Astrocyte (in vitro differentiated cells and primary cell): ENCODE results near the gene MLST8. TPM values are rescaled to one million over a fixed set of nuclear protein-coding genes. Genes with fewer than 3 reads are reported as not detected.

ENCODE experiments used
- DNase-seq: peaks from one replicate; pipeline ENCODE4 v3.0.0-alpha.2; 2010; ENCODE audit warnings: low read depth
- FAIRE-seq: peaks from 2 replicates; lab custom pipeline; 2011; peaks lifted over from hg19 to GRCh38; lab: Jason Lieb, UNC
- H2AFZ ChIP-seq: 2 replicates; pipeline ENCODE4 v1.6.0; 2012; ENCODE audit warnings: low read depth, low read length, inconsistent platforms
- H3K27ac ChIP-seq: 2 replicates; pipeline ENCODE4 v1.5.1; 2011; ENCODE audit warnings: low read depth, low read length, inconsistent platforms
- H3K27me3 ChIP-seq: 2 replicates; pipeline ENCODE4 v1.6.0; 2011; ENCODE audit warnings: low read length, inconsistent platforms; ENCODE audit not compliant: insufficient read depth
- H3K36me3 ChIP-seq: 2 replicates; pipeline ENCODE4 v1.5.1; 2011; ENCODE audit warnings: low read length, inconsistent platforms; ENCODE audit not compliant: insufficient read depth
- H3K4me1 ChIP-seq: 2 replicates; pipeline ENCODE4 v1.5.1; 2011; ENCODE audit warnings: low read length, inconsistent platforms; ENCODE audit not compliant: insufficient read depth
- H3K4me2 ChIP-seq: 2 replicates; pipeline ENCODE4 v1.6.0; 2012; ENCODE audit warnings: low read length, inconsistent platforms
- H3K4me3 ChIP-seq: 2 replicates; pipeline ENCODE4 v1.5.1; 2011; ENCODE audit warnings: low read depth, mild to moderate bottlenecking, low read length, inconsistent platforms; ENCODE audit not compliant: insufficient read depth
- H3K79me2 ChIP-seq: 2 replicates; pipeline ENCODE4 v1.6.0; 2012; ENCODE audit warnings: mild to moderate bottlenecking, low read length, inconsistent platforms; ENCODE audit not compliant: insufficient read depth
- H3K9ac ChIP-seq: 2 replicates; pipeline ENCODE4 v1.6.0; 2012; ENCODE audit warnings: mild to moderate bottlenecking, low read length, inconsistent platforms
- H3K9me3 ChIP-seq: 2 replicates; pipeline ENCODE4 v1.5.1; 2012; ENCODE audit warnings: low read depth, mild to moderate bottlenecking, low read length, inconsistent platforms; ENCODE audit not compliant: insufficient read depth
- H4K20me1 ChIP-seq: 2 replicates; pipeline ENCODE4 v1.6.0; 2012; ENCODE audit warnings: low read length, inconsistent platforms; ENCODE audit not compliant: insufficient read depth
- H3K27ac Mint-ChIP-seq: one replicate; pipeline ENCODE4 v1.8.0; 2021; ENCODE audit warnings: mild to moderate bottlenecking, mixed read lengths; ENCODE audit not compliant: unreplicated experiment
- H3K27me3 Mint-ChIP-seq: one replicate; pipeline ENCODE4 v1.8.0; 2021; ENCODE audit warnings: low read depth, mixed read lengths; ENCODE audit not compliant: unreplicated experiment
- H3K36me3 Mint-ChIP-seq: one replicate; pipeline ENCODE4 v1.8.0; 2021; ENCODE audit warnings: low read depth, mixed read lengths; ENCODE audit not compliant: unreplicated experiment
- H3K4me1 Mint-ChIP-seq: one replicate; pipeline ENCODE4 v1.8.0; 2021; ENCODE audit warnings: low read depth, mixed read lengths; ENCODE audit not compliant: unreplicated experiment
- H3K4me3 Mint-ChIP-seq: one replicate; pipeline ENCODE4 v1.8.0; 2021; ENCODE audit warnings: mild to moderate bottlenecking, moderate library complexity, mixed read lengths; ENCODE audit not compliant: unreplicated experiment
- H3K9me3 Mint-ChIP-seq: one replicate; pipeline ENCODE4 v1.8.0; 2021; ENCODE audit warnings: mild to moderate bottlenecking, mixed read lengths; ENCODE audit not compliant: unreplicated experiment
- EZH2 ChIP-seq: IDR thresholded peaks from 2 replicates; pipeline ENCODE4 v1.6.1; 2012; ENCODE audit warnings: mild to moderate bottlenecking, low read length, inconsistent platforms; ENCODE audit not compliant: insufficient read depth
- total RNA-seq: library from RNA; stranded (reverse); gene quantifications from 2 replicates; pipeline ENCODE4 v1.2.1, GENCODE V29; 2021
- TF ChIP-seq, protein P1 (sequence below): IDR thresholded peaks from 2 replicates; pipeline ENCODE4 v1.5.1; 2011; ENCODE audit warnings: low read depth, mild to moderate bottlenecking, inconsistent platforms, low read length, moderate library complexity; ENCODE audit not compliant: insufficient read depth

MLST8 gene
- total RNA-seq, 1 donor from 2014 or later = 34.7 TPM

DNA sequence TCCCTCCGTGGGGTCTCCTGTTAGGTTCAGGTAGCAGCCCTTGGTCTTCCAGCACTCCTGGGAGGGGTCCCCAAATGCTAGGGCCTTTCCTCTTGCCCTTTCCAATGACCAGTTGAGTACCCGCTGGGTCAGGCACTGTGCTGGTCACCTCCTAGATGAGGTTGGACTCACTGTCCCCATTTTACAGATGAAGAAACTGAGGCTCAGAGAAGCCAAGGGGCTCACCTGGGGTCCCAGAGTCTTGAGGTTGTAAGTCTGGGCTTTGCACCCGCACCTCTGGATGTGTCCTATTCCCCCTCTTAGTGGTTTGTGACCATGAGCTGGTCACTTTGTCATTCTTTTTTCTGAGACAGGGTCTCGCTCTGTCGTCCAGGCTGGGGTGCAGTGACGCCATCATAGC is 7.5 kb upstream of the MLST8 start:
- H3K27ac ChIP-seq = no peak overlapping the region
- peak overlapping the region; percentile 55 for H3K4me3 Mint-ChIP-seq
- no peak for TF ChIP-seq EZH2
- TF ChIP-seq, protein P1, sequence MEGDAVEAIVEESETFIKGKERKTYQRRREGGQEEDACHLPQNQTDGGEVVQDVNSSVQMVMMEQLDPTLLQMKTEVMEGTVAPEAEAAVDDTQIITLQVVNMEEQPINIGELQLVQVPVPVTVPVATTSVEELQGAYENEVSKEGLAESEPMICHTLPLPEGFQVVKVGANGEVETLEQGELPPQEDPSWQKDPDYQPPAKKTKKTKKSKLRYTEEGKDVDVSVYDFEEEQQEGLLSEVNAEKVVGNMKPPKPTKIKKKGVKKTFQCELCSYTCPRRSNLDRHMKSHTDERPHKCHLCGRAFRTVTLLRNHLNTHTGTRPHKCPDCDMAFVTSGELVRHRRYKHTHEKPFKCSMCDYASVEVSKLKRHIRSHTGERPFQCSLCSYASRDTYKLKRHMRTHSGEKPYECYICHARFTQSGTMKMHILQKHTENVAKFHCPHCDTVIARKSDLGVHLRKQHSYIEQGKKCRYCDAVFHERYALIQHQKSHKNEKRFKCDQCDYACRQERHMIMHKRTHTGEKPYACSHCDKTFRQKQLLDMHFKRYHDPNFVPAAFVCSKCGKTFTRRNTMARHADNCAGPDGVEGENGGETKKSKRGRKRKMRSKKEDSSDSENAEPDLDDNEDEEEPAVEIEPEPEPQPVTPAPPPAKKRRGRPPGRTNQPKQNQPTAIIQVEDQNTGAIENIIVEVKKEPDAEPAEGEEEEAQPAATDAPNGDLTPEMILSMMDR = no peak
- peaks cover 7% of the 10 kb centered on the region for H3K9me3 Mint-ChIP-seq
- no peaks in the 10 kb centered on the region for H3K4me1 Mint-ChIP-seq
- H3K27ac Mint-ChIP-seq = no peak overlapping the region
- no peaks in the 10 kb centered on the region for H3K36me3 ChIP-seq
- H3K9ac ChIP-seq = no peak overlapping the region
- H3K4me3 ChIP-seq = no peak overlapping the region
- H2AFZ ChIP-seq = no peak overlapping the region
- H3K79me2 ChIP-seq = no peaks in the 10 kb centered on the region
- H3K27me3 ChIP-seq = peaks cover 26% of the 10 kb centered on the region
- peaks cover 45% of the 10 kb centered on the region for H3K27me3 Mint-ChIP-seq
- no peaks in the 10 kb centered on the region for H3K36me3 Mint-ChIP-seq
- H3K9me3 ChIP-seq = no peaks in the 10 kb centered on the region
- FAIRE-seq (no peak), DNase-seq (no peak)
- no peaks in the 10 kb centered on the region for H3K4me1 ChIP-seq
- no peak overlapping the region for H3K4me2 ChIP-seq
- H4K20me1 ChIP-seq = peaks cover 11% of the 10 kb centered on the region

GRCh38 chr16:2198283-2198682 is 7.0 kb upstream of the MLST8 start:
- Histone ChIP-seq H2AFZ (no peak overlapping the region), H3K4me3 (no peak overlapping the region), H3K27ac (no peak overlapping the region), H3K27me3 (peaks cover 26% of the 10 kb centered on the region), H4K20me1 (peaks cover 11% of the 10 kb centered on the region), H3K9me3 (no peaks in the 10 kb centered on the region), H3K36me3 (no peaks in the 10 kb centered on the region), H3K4me1 (no peaks in the 10 kb centered on the region), H3K4me2 (no peak overlapping the region), H3K79me2 (no peaks in the 10 kb centered on the region), H3K9ac (no peak overlapping the region)
- H3K27me3 Mint-ChIP-seq = peaks cover 44% of the 10 kb centered on the region
- FAIRE-seq (no peak), DNase-seq (no peak)
- peak overlapping the region; percentile 55 for H3K4me3 Mint-ChIP-seq
- peaks cover 7% of the 10 kb centered on the region for H3K9me3 Mint-ChIP-seq
- no peak for TF ChIP-seq EZH2
- TF ChIP-seq, protein P1 = no peak
- H3K4me1 Mint-ChIP-seq = no peaks in the 10 kb centered on the region
- no peaks in the 10 kb centered on the region for H3K36me3 Mint-ChIP-seq
- H3K27ac Mint-ChIP-seq = no peak overlapping the region

DNA sequence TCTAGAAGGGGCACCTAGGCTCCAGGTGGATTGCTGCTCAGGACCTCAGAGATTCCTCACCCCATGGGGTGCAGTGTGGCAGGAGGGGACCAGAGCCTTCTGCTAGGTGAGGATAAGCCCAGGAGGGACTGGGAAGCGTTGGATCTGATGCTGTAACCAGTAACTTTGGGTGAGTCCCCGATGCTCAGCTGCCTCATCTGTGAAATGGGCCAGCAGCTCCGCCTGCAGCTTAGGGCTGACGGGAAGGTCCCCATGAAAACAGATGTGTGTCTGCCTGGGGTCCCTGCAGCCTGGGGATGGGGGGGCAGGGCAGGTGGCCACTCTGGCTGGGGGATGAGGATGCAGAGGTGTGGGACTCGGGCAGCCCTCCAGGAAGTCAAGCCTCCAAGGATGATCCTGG is 6.2 kb upstream of the MLST8 start:
- H3K79me2 ChIP-seq = no peaks in the 10 kb centered on the region
- peaks cover 26% of the 10 kb centered on the region for H3K27me3 ChIP-seq
- H3K27me3 Mint-ChIP-seq = peaks cover 45% of the 10 kb centered on the region
- no peaks in the 10 kb centered on the region for H3K4me1 ChIP-seq
- FAIRE-seq (no peak), DNase-seq (no peak)
- no peak overlapping the region for H3K27ac Mint-ChIP-seq
- H3K36me3 Mint-ChIP-seq = no peaks in the 10 kb centered on the region
- H3K9me3 Mint-ChIP-seq = peaks cover 7% of the 10 kb centered on the region
- H3K4me1 Mint-ChIP-seq = no peaks in the 10 kb centered on the region
- peaks cover 11% of the 10 kb centered on the region for H4K20me1 ChIP-seq
- H3K4me3 Mint-ChIP-seq = no peak overlapping the region
- H3K27ac ChIP-seq = no peak overlapping the region
- no peak overlapping the region for H2AFZ ChIP-seq
- no peak for TF ChIP-seq EZH2
- TF ChIP-seq, protein P1 = no peak
- H3K36me3 ChIP-seq = no peaks in the 10 kb centered on the region
- no peak overlapping the region for H3K9ac ChIP-seq
- no peak overlapping the region for H3K4me2 ChIP-seq
- no peak overlapping the region for H3K4me3 ChIP-seq
- no peaks in the 10 kb centered on the region for H3K9me3 ChIP-seq
